Fibroblast of skin of right biceps (primary cell): ENCODE results near the gene KPNA4.
"Not testable (repeated sequence)": the region's sequence is repeated elsewhere in the genome, so short reads cannot be mapped to it uniquely, and the experiment has no call there.

Source experiments
- DNase-seq: peaks from one replicate; pipeline ENCODE4 v3.0.0-alpha.2; 2013

The KPNA4 gene

GRCh38 chr3:160482796-160483195 is 82.6 kb downstream of the KPNA4 start:
- DNase-seq: no peak

- DNase-seq: no peak
Observed at GRCh38 chr3:160481856-160482255, 83.5 kb downstream of the KPNA4 start.

- DNase-seq: peak; percentile 65
Observed at GRCh38 chr3:160480931-160481330, 84.4 kb downstream of the KPNA4 start.

- no peak for DNase-seq
Observed at GRCh38 chr3:160479376-160479775, 86.0 kb downstream of the KPNA4 start.

- DNase-seq: peak; percentile 69
Observed at GRCh38 chr3:160478338-160478737, 87.0 kb downstream of the KPNA4 start.

- peak; percentile 61 for DNase-seq
Observed at GRCh38 chr3:160477750-160478149, 87.6 kb downstream of the KPNA4 start.

GRCh38 chr3:160475884-160476283 is 89.5 kb downstream of the KPNA4 start:
- no peak for DNase-seq

GRCh38 chr3:160475153-160475552 is 90.2 kb downstream of the KPNA4 start:
- DNase-seq: no peak

GRCh38 chr3:160474416-160474838 is 90.9 kb downstream of the KPNA4 start:
- DNase-seq: peak; percentile 89

GRCh38 chr3:160473978-160474377 is 91.4 kb downstream of the KPNA4 start:
- peak; percentile 99 for DNase-seq

- peak; percentile 95 for DNase-seq
Observed at GRCh38 chr3:160473221-160473620, 92.2 kb downstream of the KPNA4 start.

GRCh38 chr3:160472344-160472743 is 93.0 kb downstream of the KPNA4 start:
- DNase-seq: no peak

GRCh38 chr3:160471892-160472291 is 93.5 kb downstream of the KPNA4 start:
- DNase-seq: no peak

- no peak for DNase-seq
Observed at GRCh38 chr3:160470181-160470580, 95.2 kb downstream of the KPNA4 start.

GRCh38 chr3:160464971-160465370 is 100.4 kb downstream of the KPNA4 start:
- no peak for DNase-seq

- no peak for DNase-seq
Observed at GRCh38 chr3:160464321-160464720, 101.0 kb downstream of the KPNA4 start.

GRCh38 chr3:160460033-160460432 is 105.3 kb downstream of the KPNA4 start:
- DNase-seq: no peak

GRCh38 chr3:160459450-160459970 is 105.9 kb downstream of the KPNA4 start:
- no peak for DNase-seq

- DNase-seq: no peak
Observed at GRCh38 chr3:160458151-160458550, 107.2 kb downstream of the KPNA4 start.

GRCh38 chr3:160455846-160456245 is 109.5 kb downstream of the KPNA4 start:
- no peak for DNase-seq

- no peak for DNase-seq
Observed at GRCh38 chr3:160454995-160455394, 110.4 kb downstream of the KPNA4 start.

- not testable (repeated sequence) for DNase-seq
Observed at GRCh38 chr3:160452251-160452650, 113.1 kb downstream of the KPNA4 start.

- peak; percentile 47 for DNase-seq
Observed at GRCh38 chr3:160451602-160452001, 113.8 kb downstream of the KPNA4 start.

GRCh38 chr3:160450846-160451245 is 114.5 kb downstream of the KPNA4 start:
- peak; percentile 97 for DNase-seq
